ENCODE measurements around the gene ENTHD1.

- TF ChIP-seq CTCF (conservative IDR thresholded peaks at IDR 0.05) (no peak), ZFX (IDR thresholded peaks at IDR 0.05) (no peak)
Observed at GRCh38 chr22:39703091-39703490, 190.5 kb downstream of the ENTHD1 start.

All from C4-2B (cell line).